Myocyte (in vitro differentiated cells): ENCODE results near the gene PPT2. TPM values are rescaled to one million over a fixed set of nuclear protein-coding genes. Genes with fewer than 3 reads are reported as not detected.
"Not testable (repeated sequence)": the region's sequence is repeated elsewhere in the genome, so short reads cannot be mapped to it uniquely, and the experiment has no call there.

Source experiments
- DNase-seq: peaks from one replicate; pipeline ENCODE4 v3.0.0-alpha.2; 2012; ENCODE audit warnings: low read depth
- microRNA-seq: library from miRNA; unstranded; fragments of <30 nt; microRNA quantifications from one replicate; pipeline ENCODE4, GENCODE V29; 2016
- total RNA-seq: library from RNA; depleted of rRNA; stranded (reverse); fragments of >200 nt; gene quantifications from 2 replicates; pipeline ENCODE4 v1.2.3, GENCODE V29; 2014

PPT2 gene
- total RNA-seq, 1 donor from 2014 or later: 33.4 TPM

DNA sequence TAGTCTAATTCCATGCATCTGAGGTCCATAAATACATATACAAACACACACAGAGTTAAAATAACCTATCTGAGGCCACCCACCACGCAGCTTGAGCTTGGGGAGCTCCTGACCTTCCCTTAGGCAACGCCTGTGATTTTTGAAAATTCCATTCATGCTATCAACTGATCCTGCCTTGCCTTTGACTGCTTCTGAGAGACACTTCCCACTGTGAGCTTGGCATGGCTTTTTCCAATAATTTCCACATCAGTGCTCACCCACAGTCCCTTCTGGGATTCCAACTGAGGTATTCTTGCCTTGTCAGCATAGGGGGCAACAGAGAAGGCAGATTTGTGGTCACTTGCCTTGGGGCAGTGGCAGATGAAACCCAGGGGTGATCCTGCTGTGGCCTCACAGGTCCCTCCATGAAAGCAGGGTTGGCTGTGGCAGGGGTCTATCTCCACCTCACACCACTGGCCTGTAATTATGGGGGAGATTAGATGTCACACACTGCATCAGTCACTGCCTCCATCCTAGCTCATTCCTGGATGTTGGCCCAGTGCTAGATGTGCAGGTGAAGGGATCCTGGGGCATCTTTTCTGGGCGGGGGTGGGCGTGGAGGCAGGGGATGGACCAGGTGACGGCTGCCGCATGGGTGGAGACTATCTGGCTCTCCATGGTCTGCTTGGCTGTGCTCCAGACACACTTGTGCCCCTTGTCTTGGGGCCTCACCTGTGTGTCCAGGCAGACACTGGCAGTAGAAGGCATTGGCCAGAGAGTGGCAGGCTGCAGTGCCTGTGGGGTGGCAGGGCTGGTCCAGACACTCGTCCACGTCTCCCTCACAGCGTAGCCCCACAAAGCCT is 49.7 kb downstream of the PPT2 start:
- DNase-seq: no peak

DNA sequence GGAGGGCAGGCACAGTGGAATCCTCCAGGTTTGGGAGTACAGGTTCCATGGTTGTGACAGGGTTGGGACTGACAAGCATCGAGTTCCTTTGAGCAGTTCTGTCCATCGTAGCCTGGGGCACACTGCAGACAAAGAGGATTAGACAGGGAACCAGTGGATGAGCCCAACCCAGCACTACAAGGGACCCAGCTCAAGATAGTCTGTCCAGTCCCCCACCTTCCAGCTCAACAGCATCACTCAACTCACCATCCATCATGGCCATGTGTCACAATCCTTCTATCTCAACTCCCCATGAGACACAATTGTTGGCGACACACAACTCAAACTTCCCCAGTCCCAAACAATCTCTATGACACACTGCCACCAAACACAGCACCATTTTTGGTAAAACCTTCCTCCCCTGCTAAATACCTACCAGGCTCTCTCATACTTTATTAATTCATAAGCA is 50.4 kb downstream of the PPT2 start:
- DNase-seq: no peak

DNA sequence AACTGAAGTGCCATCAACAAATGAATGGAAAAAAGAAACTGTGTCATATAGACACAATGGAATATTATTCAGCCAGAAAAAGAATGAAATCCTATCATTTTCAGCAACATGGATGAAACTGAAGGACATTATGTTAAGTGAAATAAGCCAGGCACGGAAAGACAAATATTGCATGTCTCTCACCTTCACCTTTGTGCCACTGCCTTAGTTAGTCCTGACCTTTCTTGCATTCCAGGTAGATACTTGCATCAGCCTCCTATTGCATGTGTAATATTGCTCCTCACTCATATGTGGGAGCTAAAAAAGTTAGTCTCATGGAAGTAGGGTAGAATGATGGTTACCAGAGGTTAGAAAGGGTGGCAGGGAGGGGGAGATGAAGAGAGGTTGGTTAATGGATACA is 55.1 kb downstream of the PPT2 start:
- no peak for DNase-seq

- no peak for DNase-seq
These were observed 56.3 kb downstream of the PPT2 start for GRCh38 chr6:32210191-32210601.

DNA sequence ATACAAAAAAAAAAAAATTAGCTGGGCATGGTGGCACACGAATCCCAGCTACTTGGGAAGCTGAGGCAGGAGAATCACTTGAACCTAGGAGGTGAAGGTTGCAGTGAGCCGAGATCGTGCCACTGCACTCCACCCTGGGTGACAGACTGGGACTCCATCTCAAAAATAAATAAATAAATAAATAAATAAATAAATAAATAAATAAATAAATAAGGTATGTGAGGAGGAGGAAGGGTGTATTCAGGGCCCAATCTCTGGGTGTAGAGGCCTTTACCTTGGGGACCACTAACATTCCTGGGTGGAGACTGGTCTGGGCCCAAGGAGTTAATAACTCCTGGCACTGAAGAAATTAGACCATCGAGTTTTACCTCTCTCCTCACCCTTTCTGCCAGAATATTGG is 57.5 kb downstream of the PPT2 start:
- not testable (repeated sequence) for DNase-seq

DNA sequence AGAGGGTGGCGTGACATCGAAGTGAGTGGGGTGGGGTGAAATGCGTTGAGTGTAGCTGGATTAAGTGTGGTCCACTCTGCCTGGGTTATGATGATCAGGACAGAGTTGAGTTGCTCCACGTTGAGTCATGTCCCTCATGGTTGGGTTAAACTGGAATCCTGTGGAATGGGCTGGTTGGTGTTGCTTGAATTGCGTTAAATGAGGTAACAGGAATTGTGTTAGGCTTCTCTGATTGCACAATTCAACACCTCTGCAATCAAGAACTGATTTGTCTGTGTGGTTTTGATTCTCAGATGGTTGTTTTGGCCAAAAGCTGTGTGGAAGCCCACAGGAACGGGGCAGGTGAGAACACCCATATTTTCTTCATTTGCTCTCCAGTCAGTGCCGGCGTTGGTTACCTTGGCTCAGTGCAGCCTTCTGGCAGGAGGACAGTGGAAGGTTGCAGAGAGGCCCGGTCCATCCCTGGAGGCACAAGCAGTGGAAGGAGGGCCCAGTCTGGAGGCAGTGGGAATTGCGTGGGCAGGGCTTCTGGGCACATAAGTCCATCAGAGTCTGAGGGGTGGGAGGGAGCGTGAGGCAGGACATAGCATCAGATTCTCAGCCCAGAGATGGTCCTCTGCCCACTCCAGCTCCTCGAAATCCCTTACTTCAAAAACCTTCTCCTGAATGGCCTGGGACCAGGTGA is 58.3 kb downstream of the PPT2 start:
- DNase-seq: no peak

Small RNAs within 50 kb of the gene (microRNA-seq; reads per million reads assigned to microRNA genes)
- 1.6 reads per million, percentile 3 among the genes with 10 or more reads in this experiment for gene MIR6721
- gene MIR6833: not detected

Other genes with a start within 250 kb of the PPT2 start
- gene C2, start 226.4 kb upstream of the PPT2 start, total RNA-seq: 7.0 and 7.5 TPM in 2 replicates
- gene CFB, start 208.0 kb upstream of the PPT2 start, total RNA-seq: 1.8 and 6.6 TPM in 2 replicates
- 86.4 and 87.1 TPM in 2 replicates for gene NELFE, start 195.2 kb upstream of the PPT2 start, total RNA-seq
- 32.1 and 37.3 TPM in 2 replicates for gene SKIC2, start 195.0 kb upstream of the PPT2 start, total RNA-seq
- 28.7 and 32.3 TPM in 2 replicates for gene DXO, start 182.0 kb upstream of the PPT2 start, total RNA-seq
- 3.5 and 4.2 TPM in 2 replicates for gene C4A, start 172.1 kb upstream of the PPT2 start, total RNA-seq
- gene C4B, start 139.3 kb upstream of the PPT2 start, total RNA-seq: 3.0 and 6.7 TPM in 2 replicates
- gene CYP21A2, start 115.7 kb upstream of the PPT2 start, total RNA-seq: not detected in 2 replicates
- gene TNXB, start 44.8 kb upstream of the PPT2 start, total RNA-seq: 0.16 and 0.36 TPM in 2 replicates
- gene ATF6B, start 25.9 kb upstream of the PPT2 start, total RNA-seq: 26.4 and 34.7 TPM in 2 replicates
- 4.7 and 6.8 TPM in 2 replicates for gene FKBPL, start 23.9 kb upstream of the PPT2 start, total RNA-seq
- gene PRRT1, start 2.2 kb upstream of the PPT2 start, total RNA-seq: not detected in 2 replicates
- 1.4 and 2.2 TPM in 2 replicates for gene EGFL8, start 10.5 kb downstream of the PPT2 start, total RNA-seq
- gene AGPAT1, start 21.9 kb downstream of the PPT2 start, total RNA-seq: 68.2 and 79.2 TPM in 2 replicates
- gene RNF5, start 24.3 kb downstream of the PPT2 start, total RNA-seq: 70.9 and 78.1 TPM in 2 replicates
- 0.86 and 0.88 TPM in 2 replicates for gene AGER, start 30.1 kb downstream of the PPT2 start, total RNA-seq
- gene PBX2, start 36.1 kb downstream of the PPT2 start, total RNA-seq: 25.1 and 29.0 TPM in 2 replicates
- gene GPSM3, start 38.5 kb downstream of the PPT2 start, total RNA-seq: 0.27 TPM in 1 of 2 replicates, not detected in the other
- gene NOTCH4, start 69.9 kb downstream of the PPT2 start, total RNA-seq: 0.53 and 1.2 TPM in 2 replicates
- not detected in 2 replicates for gene TSBP1, start 217.8 kb downstream of the PPT2 start, total RNA-seq